Measurements from ENCODE around the gene COA5.

DNA sequence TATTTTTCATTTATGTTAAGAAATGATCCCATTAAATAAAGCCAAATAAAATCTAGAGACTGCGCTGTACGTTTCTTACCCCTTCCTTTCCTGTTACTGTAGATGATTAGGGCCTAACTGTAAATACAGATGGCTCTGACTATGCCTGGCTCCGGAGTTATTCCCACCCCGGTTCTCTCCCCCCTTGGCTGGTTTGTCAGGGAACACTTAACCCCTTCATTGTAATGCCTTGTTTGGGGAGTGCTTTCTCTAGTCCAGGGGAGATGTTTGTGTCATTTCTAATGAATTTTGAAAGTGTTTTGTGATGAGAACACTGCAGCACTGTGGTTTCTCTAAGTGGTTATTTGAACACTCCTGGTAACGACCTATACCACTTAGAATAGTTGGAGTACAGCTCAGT lies 8.8 kb upstream of the COA5 start:
- TF ChIP-seq, protein P1, sequence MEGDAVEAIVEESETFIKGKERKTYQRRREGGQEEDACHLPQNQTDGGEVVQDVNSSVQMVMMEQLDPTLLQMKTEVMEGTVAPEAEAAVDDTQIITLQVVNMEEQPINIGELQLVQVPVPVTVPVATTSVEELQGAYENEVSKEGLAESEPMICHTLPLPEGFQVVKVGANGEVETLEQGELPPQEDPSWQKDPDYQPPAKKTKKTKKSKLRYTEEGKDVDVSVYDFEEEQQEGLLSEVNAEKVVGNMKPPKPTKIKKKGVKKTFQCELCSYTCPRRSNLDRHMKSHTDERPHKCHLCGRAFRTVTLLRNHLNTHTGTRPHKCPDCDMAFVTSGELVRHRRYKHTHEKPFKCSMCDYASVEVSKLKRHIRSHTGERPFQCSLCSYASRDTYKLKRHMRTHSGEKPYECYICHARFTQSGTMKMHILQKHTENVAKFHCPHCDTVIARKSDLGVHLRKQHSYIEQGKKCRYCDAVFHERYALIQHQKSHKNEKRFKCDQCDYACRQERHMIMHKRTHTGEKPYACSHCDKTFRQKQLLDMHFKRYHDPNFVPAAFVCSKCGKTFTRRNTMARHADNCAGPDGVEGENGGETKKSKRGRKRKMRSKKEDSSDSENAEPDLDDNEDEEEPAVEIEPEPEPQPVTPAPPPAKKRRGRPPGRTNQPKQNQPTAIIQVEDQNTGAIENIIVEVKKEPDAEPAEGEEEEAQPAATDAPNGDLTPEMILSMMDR (IDR thresholded peaks at IDR 0.05; ENCODE audit: low read depth, low read length, missing input control): no peak
- TF ChIP-seq, protein P2, sequence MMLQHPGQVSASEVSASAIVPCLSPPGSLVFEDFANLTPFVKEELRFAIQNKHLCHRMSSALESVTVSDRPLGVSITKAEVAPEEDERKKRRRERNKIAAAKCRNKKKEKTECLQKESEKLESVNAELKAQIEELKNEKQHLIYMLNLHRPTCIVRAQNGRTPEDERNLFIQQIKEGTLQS (IDR thresholded peaks at IDR 0.05): no peak
- TF ChIP-seq FOXA2 (IDR thresholded peaks at IDR 0.05): no peak
- no peak for TF ChIP-seq RXRA (IDR thresholded peaks at IDR 0.05)
- TF ChIP-seq, protein P3, sequence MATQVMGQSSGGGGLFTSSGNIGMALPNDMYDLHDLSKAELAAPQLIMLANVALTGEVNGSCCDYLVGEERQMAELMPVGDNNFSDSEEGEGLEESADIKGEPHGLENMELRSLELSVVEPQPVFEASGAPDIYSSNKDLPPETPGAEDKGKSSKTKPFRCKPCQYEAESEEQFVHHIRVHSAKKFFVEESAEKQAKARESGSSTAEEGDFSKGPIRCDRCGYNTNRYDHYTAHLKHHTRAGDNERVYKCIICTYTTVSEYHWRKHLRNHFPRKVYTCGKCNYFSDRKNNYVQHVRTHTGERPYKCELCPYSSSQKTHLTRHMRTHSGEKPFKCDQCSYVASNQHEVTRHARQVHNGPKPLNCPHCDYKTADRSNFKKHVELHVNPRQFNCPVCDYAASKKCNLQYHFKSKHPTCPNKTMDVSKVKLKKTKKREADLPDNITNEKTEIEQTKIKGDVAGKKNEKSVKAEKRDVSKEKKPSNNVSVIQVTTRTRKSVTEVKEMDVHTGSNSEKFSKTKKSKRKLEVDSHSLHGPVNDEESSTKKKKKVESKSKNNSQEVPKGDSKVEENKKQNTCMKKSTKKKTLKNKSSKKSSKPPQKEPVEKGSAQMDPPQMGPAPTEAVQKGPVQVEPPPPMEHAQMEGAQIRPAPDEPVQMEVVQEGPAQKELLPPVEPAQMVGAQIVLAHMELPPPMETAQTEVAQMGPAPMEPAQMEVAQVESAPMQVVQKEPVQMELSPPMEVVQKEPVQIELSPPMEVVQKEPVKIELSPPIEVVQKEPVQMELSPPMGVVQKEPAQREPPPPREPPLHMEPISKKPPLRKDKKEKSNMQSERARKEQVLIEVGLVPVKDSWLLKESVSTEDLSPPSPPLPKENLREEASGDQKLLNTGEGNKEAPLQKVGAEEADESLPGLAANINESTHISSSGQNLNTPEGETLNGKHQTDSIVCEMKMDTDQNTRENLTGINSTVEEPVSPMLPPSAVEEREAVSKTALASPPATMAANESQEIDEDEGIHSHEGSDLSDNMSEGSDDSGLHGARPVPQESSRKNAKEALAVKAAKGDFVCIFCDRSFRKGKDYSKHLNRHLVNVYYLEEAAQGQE (IDR thresholded peaks at IDR 0.05): no peak
- TF ChIP-seq, protein P4, sequence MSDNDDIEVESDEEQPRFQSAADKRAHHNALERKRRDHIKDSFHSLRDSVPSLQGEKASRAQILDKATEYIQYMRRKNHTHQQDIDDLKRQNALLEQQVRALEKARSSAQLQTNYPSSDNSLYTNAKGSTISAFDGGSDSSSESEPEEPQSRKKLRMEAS (IDR thresholded peaks at IDR 0.05): no peak

Measured in liver (tissue), 3 donors.